H7 (cell line): ENCODE results near the gene GLCCI1. TPM values are rescaled to one million over a fixed set of nuclear protein-coding genes. Genes with fewer than 3 reads are reported as not detected.

Experiments used
- DNase-seq: peaks from one replicate; pipeline ENCODE4 v3.0.0; 2012
- H3K27me3 ChIP-seq: 2 replicates; pipeline ENCODE4 v1.6.0; 2011; ENCODE audit warnings: mild to moderate bottlenecking, low read length; ENCODE audit not compliant: control insufficient read depth, insufficient read depth
- H3K36me3 ChIP-seq: replicated peaks from 2 replicates; pipeline ENCODE4 v1.5.1; 2011; ENCODE audit warnings: low read length; ENCODE audit not compliant: control insufficient read depth, insufficient read depth
- H3K4me3 ChIP-seq: 2 replicates; pipeline ENCODE4 v1.5.1; 2011; ENCODE audit warnings: low read depth, mild to moderate bottlenecking, control low read depth, low read length, moderate library complexity; ENCODE audit not compliant: insufficient read depth
- total RNA-seq: library from RNA; depleted of rRNA; stranded (reverse); fragments of >200 nt; shearing (Covaris generic); gene quantifications from 2 replicates; pipeline ENCODE4 v1.2.3, GENCODE V29; 2014

GLCCI1 gene
- total RNA-seq, 1 experiment from 2014 or later, result 8.9 TPM

DNA sequence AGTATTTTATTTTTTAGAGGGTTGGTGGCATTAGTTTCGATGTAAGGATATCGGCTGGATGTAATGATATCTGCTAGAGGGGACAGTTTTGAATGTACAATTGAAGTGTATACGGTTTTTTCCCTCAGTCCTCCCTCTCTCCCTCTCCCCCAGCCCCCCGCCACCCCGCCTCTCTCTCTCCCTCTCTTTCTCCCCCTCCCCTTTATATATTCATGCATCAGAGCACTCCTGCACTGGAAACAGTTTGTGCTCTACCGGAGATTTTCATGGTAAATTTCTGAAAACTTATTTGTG is 1.6 kb downstream of the GLCCI1 start:
- Histone ChIP-seq H3K27me3 (no peaks in the 10 kb centered on the region), H3K36me3 (no peaks in the 10 kb centered on the region), H3K4me3 (peak overlapping the region; percentile 89)
- DNase-seq, result peak; percentile 14

GRCh38 chr7:7970531-7971307 is 2.1 kb downstream of the GLCCI1 start:
- H3K27me3 ChIP-seq, result no peaks in the 10 kb centered on the region
- H3K4me3 ChIP-seq, result peak overlapping the region; percentile 89
- H3K36me3 ChIP-seq, result no peaks in the 10 kb centered on the region
- DNase-seq, result no peak

- Histone ChIP-seq H3K27me3 (no peaks in the 10 kb centered on the region), H3K4me3 (no peak overlapping the region)
- no peak for DNase-seq
These were observed 2.9 kb downstream of the GLCCI1 start for GRCh38 chr7:7971308-7972040.

GRCh38 chr7:7972128-7972527 is 3.5 kb downstream of the GLCCI1 start:
- no peaks in the 10 kb centered on the region for H3K27me3 ChIP-seq
- H3K4me3 ChIP-seq, result no peak overlapping the region
- DNase-seq, result no peak
- H3K36me3 ChIP-seq, result no peaks in the 10 kb centered on the region

More at GRCh38 chr7:7971308-7972040, 2.9 kb downstream of the GLCCI1 start:
- no peaks in the 10 kb centered on the region for H3K36me3 ChIP-seq

- Histone ChIP-seq H3K4me3 (no peak overlapping the region), H3K36me3 (no peaks in the 10 kb centered on the region), H3K27me3 (no peaks in the 10 kb centered on the region)
- no peak for DNase-seq
These were observed 4.5 kb downstream of the GLCCI1 start for GRCh38 chr7:7972922-7973594.

DNA sequence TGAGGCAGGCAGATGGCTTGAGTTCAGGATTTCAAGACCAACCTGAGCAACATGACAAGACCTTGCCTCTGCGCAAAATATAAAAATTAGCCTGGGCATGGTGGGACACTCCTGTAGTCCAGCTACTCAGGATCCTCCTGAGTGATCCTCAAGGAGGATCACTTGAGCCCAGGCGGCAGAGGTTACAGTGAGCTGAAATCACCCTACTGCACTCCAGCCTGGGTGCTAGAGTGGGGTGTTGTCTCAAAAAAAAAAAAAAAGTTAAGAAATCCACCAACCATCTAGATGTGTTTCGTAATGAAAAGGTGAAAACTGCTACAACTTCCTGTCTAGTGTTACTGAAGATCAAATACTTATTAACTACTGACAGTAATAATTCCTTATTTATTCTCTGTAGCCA is 8.1 kb downstream of the GLCCI1 start:
- Histone ChIP-seq H3K4me3 (no peak overlapping the region), H3K27me3 (no peaks in the 10 kb centered on the region), H3K36me3 (no peaks in the 10 kb centered on the region)
- no peak for DNase-seq

- Histone ChIP-seq H3K4me3 (no peak overlapping the region), H3K36me3 (no peaks in the 10 kb centered on the region), H3K27me3 (no peaks in the 10 kb centered on the region)
- DNase-seq, result no peak
These were observed 9.2 kb downstream of the GLCCI1 start for GRCh38 chr7:7977774-7978173.

DNA sequence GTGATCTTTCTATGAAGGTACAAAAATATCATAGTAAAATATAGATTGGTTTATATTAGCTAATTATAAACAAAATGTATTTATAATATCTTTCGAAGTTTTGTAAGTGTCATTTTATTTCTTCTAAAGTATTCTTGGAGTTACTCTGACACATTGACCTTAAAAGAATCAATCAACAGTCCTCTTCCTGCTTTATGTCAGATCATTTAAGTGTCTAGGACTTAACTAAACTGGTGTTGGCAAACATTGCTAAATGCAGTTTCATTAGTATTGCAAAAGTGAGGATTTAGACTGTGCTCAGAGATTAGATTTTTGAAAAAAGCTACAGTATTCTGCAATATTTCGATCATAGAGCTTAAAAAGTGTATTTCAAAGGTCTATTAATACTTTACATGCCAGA is 10.3 kb downstream of the GLCCI1 start:
- Histone ChIP-seq H3K4me3 (no peak overlapping the region), H3K36me3 (no peaks in the 10 kb centered on the region), H3K27me3 (no peaks in the 10 kb centered on the region)
- DNase-seq, result no peak

GRCh38 chr7:7979558-7979957 is 11.0 kb downstream of the GLCCI1 start:
- Histone ChIP-seq H3K36me3 (no peaks in the 10 kb centered on the region), H3K27me3 (no peaks in the 10 kb centered on the region), H3K4me3 (no peak overlapping the region)
- no peak for DNase-seq

DNA sequence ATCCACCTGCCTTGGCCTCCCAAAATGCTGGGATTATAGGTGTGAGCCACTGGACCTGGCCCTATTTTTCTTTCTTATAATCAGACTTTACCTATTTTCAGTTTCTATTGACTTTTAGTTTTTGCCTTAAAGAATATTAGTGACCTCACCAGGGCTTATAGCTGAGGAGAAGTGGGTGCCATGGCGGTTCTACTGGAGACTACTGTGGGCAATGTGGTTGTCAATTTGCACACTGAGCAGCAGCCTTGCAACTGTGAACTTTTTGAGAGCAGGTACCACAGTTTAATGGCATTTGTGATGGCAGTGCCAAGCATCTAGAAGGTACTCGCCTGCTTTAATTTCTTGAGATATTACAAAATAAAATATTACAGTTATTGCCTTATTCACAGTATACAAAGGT is 11.5 kb downstream of the GLCCI1 start:
- no peaks in the 10 kb centered on the region for H3K36me3 ChIP-seq
- DNase-seq, result no peak
- H3K27me3 ChIP-seq, result no peaks in the 10 kb centered on the region
- no peak overlapping the region for H3K4me3 ChIP-seq

GRCh38 chr7:7982904-7983303 is 14.3 kb downstream of the GLCCI1 start:
- Histone ChIP-seq H3K4me3 (no peak overlapping the region), H3K36me3 (no peaks in the 10 kb centered on the region), H3K27me3 (no peaks in the 10 kb centered on the region)
- DNase-seq, result no peak

- Histone ChIP-seq H3K4me3 (no peak overlapping the region), H3K36me3 (no peaks in the 10 kb centered on the region), H3K27me3 (no peaks in the 10 kb centered on the region)
- no peak for DNase-seq
These were observed 15.8 kb downstream of the GLCCI1 start for GRCh38 chr7:7984424-7984823.

- H3K27me3 ChIP-seq, result no peaks in the 10 kb centered on the region
- H3K36me3 ChIP-seq, result no peaks in the 10 kb centered on the region
- DNase-seq, result no peak
- no peak overlapping the region for H3K4me3 ChIP-seq
These were observed 20.1 kb downstream of the GLCCI1 start for GRCh38 chr7:7988706-7989105.

GRCh38 chr7:7989133-7989532 is 20.5 kb downstream of the GLCCI1 start:
- no peak for DNase-seq
- no peaks in the 10 kb centered on the region for H3K36me3 ChIP-seq
- no peaks in the 10 kb centered on the region for H3K27me3 ChIP-seq
- no peak overlapping the region for H3K4me3 ChIP-seq
